Sigmoid colon (tissue), 4 donors: Measurements from ENCODE around the gene TERB1.

Experiments
- CTCF ChIP-seq, 4 experiments: fragments of 450-650 bp in 3 of 4; fragments of 200-600 bp in 1 of 4; IDR thresholded peaks; one replicate each; pipeline ENCODE4 v1.5.1; 2016 to 2019; ENCODE audit warnings: antibody characterized with exemption in 4 of 4, mild to moderate bottlenecking in 3 of 4, moderate library complexity in 2 of 4
- EP300 ChIP-seq, 4 donors: sonication (generic); formaldehyde crosslinking; IDR thresholded peaks; one replicate each; pipeline ENCODE4 v1.6.1; 2017; ENCODE audit warnings: antibody characterized with exemption in 4 of 4
- POLR2A ChIP-seq, 2 donors: fragments of 450-650 bp; IDR thresholded peaks; one replicate each; pipeline ENCODE4 v1.6.1; 2016; ENCODE audit warnings: antibody characterized with exemption in 2 of 2, mild to moderate bottlenecking in 2 of 2, moderate library complexity in 2 of 2

- TF ChIP-seq CTCF (IDR thresholded peaks at IDR 0.05) (no peak), POLR2A (IDR thresholded peaks at IDR 0.05) (no peak), EP300 (IDR thresholded peaks at IDR 0.05) (no peak)
Observed at GRCh38 chr16:66746048-66746447, 55.3 kb downstream of the TERB1 start.
